ENCODE data around the gene CDKAL1.

CDKAL1 gene

GRCh38 chr6:20672038-20672437 is 137.8 kb downstream of the CDKAL1 start:
- H3K27ac ChIP-seq (ENCODE audit: low read length), result no peak overlapping the region
- H3K9me3 ChIP-seq (replicated peaks; ENCODE audit: insufficient read depth, low read length), result no peaks in the 10 kb centered on the region
- H3K9ac ChIP-seq (ENCODE audit: low read length), result no peak overlapping the region
- no peaks in the 10 kb centered on the region for H3K27me3 ChIP-seq (replicated peaks; ENCODE audit: insufficient read depth, low read length)
- H3K4me2 ChIP-seq (ENCODE audit: low read depth, low read length), result no peak overlapping the region
- DNase-seq, result no peak
- H2AFZ ChIP-seq (ENCODE audit: low read length), result no peak overlapping the region
- H3F3A ChIP-seq (ENCODE audit: insufficient read depth, low read length), result no peaks in the 10 kb centered on the region
- no peak overlapping the region for H3K4me3 ChIP-seq (ENCODE audit: low read length)
- H3K36me3 ChIP-seq (replicated peaks; ENCODE audit: insufficient read depth, low read length), result no peaks in the 10 kb centered on the region
- no peaks in the 10 kb centered on the region for H3K9me2 ChIP-seq (replicated peaks; ENCODE audit: insufficient read depth, low read length)
- TF ChIP-seq, protein P1, sequence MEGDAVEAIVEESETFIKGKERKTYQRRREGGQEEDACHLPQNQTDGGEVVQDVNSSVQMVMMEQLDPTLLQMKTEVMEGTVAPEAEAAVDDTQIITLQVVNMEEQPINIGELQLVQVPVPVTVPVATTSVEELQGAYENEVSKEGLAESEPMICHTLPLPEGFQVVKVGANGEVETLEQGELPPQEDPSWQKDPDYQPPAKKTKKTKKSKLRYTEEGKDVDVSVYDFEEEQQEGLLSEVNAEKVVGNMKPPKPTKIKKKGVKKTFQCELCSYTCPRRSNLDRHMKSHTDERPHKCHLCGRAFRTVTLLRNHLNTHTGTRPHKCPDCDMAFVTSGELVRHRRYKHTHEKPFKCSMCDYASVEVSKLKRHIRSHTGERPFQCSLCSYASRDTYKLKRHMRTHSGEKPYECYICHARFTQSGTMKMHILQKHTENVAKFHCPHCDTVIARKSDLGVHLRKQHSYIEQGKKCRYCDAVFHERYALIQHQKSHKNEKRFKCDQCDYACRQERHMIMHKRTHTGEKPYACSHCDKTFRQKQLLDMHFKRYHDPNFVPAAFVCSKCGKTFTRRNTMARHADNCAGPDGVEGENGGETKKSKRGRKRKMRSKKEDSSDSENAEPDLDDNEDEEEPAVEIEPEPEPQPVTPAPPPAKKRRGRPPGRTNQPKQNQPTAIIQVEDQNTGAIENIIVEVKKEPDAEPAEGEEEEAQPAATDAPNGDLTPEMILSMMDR (IDR thresholded peaks at IDR 0.05; ENCODE audit: low read length), result no peak
- TF ChIP-seq EZH2phosphoT487 (IDR thresholded peaks at IDR 0.05; ENCODE audit: low read length) (no peak), EZH2 (optimal IDR thresholded peaks at IDR 0.05; ENCODE audit: low read depth, low read length) (no peak)
- peaks cover 20% of the 10 kb centered on the region; the same call in 1 of the 2 replicates for H3K79me2 ChIP-seq (ENCODE audit: low read length)
- H3K4me1 ChIP-seq (ENCODE audit: low read length), result no peaks in the 10 kb centered on the region
- no peaks in the 10 kb centered on the region for H4K20me1 ChIP-seq (ENCODE audit: insufficient read depth, low read length)

- TF ChIP-seq EZH2 (optimal IDR thresholded peaks at IDR 0.05; ENCODE audit: low read depth, low read length) (no peak), EZH2phosphoT487 (IDR thresholded peaks at IDR 0.05; ENCODE audit: low read length) (no peak)
- TF ChIP-seq, protein P1 (IDR thresholded peaks at IDR 0.05; ENCODE audit: low read length), result no peak
- Histone ChIP-seq H2AFZ (ENCODE audit: low read length) (no peak overlapping the region), H3K27ac (ENCODE audit: low read length) (no peak overlapping the region), H3K4me1 (ENCODE audit: low read length) (no peaks in the 10 kb centered on the region), H3K4me3 (ENCODE audit: low read length) (no peak overlapping the region), H3K36me3 (replicated peaks; ENCODE audit: insufficient read depth, low read length) (no peaks in the 10 kb centered on the region), H3K4me2 (ENCODE audit: low read depth, low read length) (no peak overlapping the region), H3K9me2 (replicated peaks; ENCODE audit: insufficient read depth, low read length) (no peaks in the 10 kb centered on the region), H3K79me2 (ENCODE audit: low read length) (peaks cover 20% of the 10 kb centered on the region; the same call in 1 of the 2 replicates), H3K9ac (ENCODE audit: low read length) (no peak overlapping the region), H3K9me3 (replicated peaks; ENCODE audit: insufficient read depth, low read length) (no peaks in the 10 kb centered on the region), H3K27me3 (replicated peaks; ENCODE audit: insufficient read depth, low read length) (no peaks in the 10 kb centered on the region), H4K20me1 (ENCODE audit: insufficient read depth, low read length) (no peaks in the 10 kb centered on the region), H3F3A (ENCODE audit: insufficient read depth, low read length) (no peaks in the 10 kb centered on the region)
- no peak for DNase-seq
Observed at GRCh38 chr6:20673458-20673857, 139.2 kb downstream of the CDKAL1 start.

DNA sequence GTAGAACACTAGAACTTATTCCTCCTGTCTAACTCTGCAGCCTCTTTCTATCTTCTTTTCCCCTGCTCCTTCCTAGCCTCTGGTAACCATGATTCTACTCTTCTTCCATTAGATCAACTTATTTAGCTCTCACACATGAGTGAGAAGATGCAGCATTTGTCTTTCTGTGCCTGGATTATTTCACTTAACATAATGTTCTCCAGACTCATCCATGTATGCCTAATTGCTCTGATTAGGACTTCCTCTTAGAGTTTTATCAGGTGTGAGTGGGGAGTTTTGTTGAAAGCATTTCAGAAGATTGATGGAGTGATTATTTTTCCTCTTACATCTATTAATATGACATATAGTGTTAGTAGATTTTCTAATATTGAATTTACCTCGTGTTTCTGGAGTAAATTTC is 140.4 kb downstream of the CDKAL1 start:
- Histone ChIP-seq H3K9ac (ENCODE audit: low read length) (no peak overlapping the region), H3K79me2 (ENCODE audit: low read length) (peaks cover 18% of the 10 kb centered on the region), H3K4me2 (ENCODE audit: low read depth, low read length) (no peak overlapping the region), H3K4me3 (ENCODE audit: low read length) (no peak overlapping the region), H3K27ac (ENCODE audit: low read length) (no peak overlapping the region), H3K4me1 (ENCODE audit: low read length) (no peaks in the 10 kb centered on the region), H3K36me3 (replicated peaks; ENCODE audit: insufficient read depth, low read length) (no peaks in the 10 kb centered on the region), H4K20me1 (ENCODE audit: insufficient read depth, low read length) (no peaks in the 10 kb centered on the region), H3K27me3 (replicated peaks; ENCODE audit: insufficient read depth, low read length) (no peaks in the 10 kb centered on the region), H3K9me3 (replicated peaks; ENCODE audit: insufficient read depth, low read length) (no peaks in the 10 kb centered on the region), H2AFZ (ENCODE audit: low read length) (no peak overlapping the region), H3K9me2 (replicated peaks; ENCODE audit: insufficient read depth, low read length) (no peaks in the 10 kb centered on the region), H3F3A (ENCODE audit: insufficient read depth, low read length) (no peaks in the 10 kb centered on the region)
- TF ChIP-seq EZH2 (optimal IDR thresholded peaks at IDR 0.05; ENCODE audit: low read depth, low read length) (no peak), EZH2phosphoT487 (IDR thresholded peaks at IDR 0.05; ENCODE audit: low read length) (no peak)
- TF ChIP-seq, protein P1 (IDR thresholded peaks at IDR 0.05; ENCODE audit: low read length), result no peak
- DNase-seq, result no peak
